Smooth muscle cell (in vitro differentiated cells): Measurements from ENCODE around the gene TBX2. TPM values are rescaled to one million over a fixed set of nuclear protein-coding genes. Genes with fewer than 3 reads are reported as not detected.
A peak's percentile ranks its signal among the peaks of the same experiment; 100 is the strongest.

ENCODE experiments used
- DNase-seq: peaks from one replicate; lab custom pipeline; 2025; ENCODE audit not compliant: unreplicated experiment; lab: John Stamatoyannopoulos, UW
- H2AFZ ChIP-seq: fragments of 200-600 bp; sonication (generic); 2 replicates; pipeline ENCODE4 v1.6.0; 2016; ENCODE audit warnings: antibody characterized with exemption, low read depth, mild to moderate bottlenecking
- H3F3A ChIP-seq: fragments of 200-600 bp; sonication (generic); 2 replicates; pipeline ENCODE4 v1.6.0; 2017; ENCODE audit warnings: antibody characterized with exemption, low read depth
- H3K27ac ChIP-seq: fragments of 200-600 bp; sonication (generic); 2 replicates; pipeline ENCODE4 v1.5.1; 2016; ENCODE audit warnings: low read depth, mild to moderate bottlenecking
- H3K27me3 ChIP-seq: fragments of 200-600 bp; sonication (generic); 2 replicates; pipeline ENCODE4 v1.6.1; 2016; ENCODE audit warnings: low read depth, mild to moderate bottlenecking
- H3K36me3 ChIP-seq: fragments of 200-600 bp; sonication (generic); 2 replicates; pipeline ENCODE4 v1.5.1; 2016; ENCODE audit warnings: low read depth
- H3K4me1 ChIP-seq: fragments of 200-600 bp; sonication (generic); 2 replicates; pipeline ENCODE4 v1.5.1; 2016; ENCODE audit warnings: low read depth
- H3K4me2 ChIP-seq: fragments of 200-600 bp; sonication (generic); 2 replicates; pipeline ENCODE4 v1.6.0; 2016; ENCODE audit warnings: mild to moderate bottlenecking
- H3K4me3 ChIP-seq: fragments of 200-600 bp; sonication (generic); 2 replicates; pipeline ENCODE4 v1.5.1; 2016; ENCODE audit warnings: mild to moderate bottlenecking
- H3K79me2 ChIP-seq: fragments of 200-600 bp; sonication (generic); 2 replicates; pipeline ENCODE4 v1.6.0; 2016; ENCODE audit warnings: low read depth, mild to moderate bottlenecking
- H3K9ac ChIP-seq: fragments of 200-600 bp; sonication (generic); 2 replicates; pipeline ENCODE4 v1.6.0; 2016; ENCODE audit warnings: low read depth
- H3K9me3 ChIP-seq: fragments of 200-600 bp; sonication (generic); replicated peaks from 2 replicates; pipeline ENCODE4 v1.5.1; 2016; ENCODE audit warnings: low read depth
- H4K20me1 ChIP-seq: fragments of 200-600 bp; sonication (generic); 2 replicates; pipeline ENCODE4 v1.6.0; 2016; ENCODE audit warnings: low read depth
- WGBS: methylation state at CpG from one replicate; pipeline ENCODE4 v1.1.7; 2016; ENCODE audit warnings: low lambda C conversion rate; 5-methylcytosine and 5-hydroxymethylcytosine counted together
- polyA plus RNA-seq: library from polyadenylated mRNA; unstranded; fragments of >200 nt; fragmentation: Nextera tagmentation; extraction: Ambion mirVana; gene quantifications from 2 replicates; pipeline ENCODE4 v1.2.1, GENCODE V29; 2016
- total RNA-seq: library from RNA; depleted of rRNA; stranded (reverse); fragments of >200 nt; gene quantifications from 2 replicates; pipeline ENCODE4 v1.2.3, GENCODE V29; 2014
- TF ChIP-seq, protein P1 (sequence below): fragments of 200-600 bp; sonication (generic); IDR thresholded peaks from 2 replicates; pipeline ENCODE4 v1.5.1; 2017; ENCODE audit warnings: borderline replicate concordance, mild to moderate bottlenecking, antibody characterized with exemption; ENCODE audit not compliant: insufficient read depth, poor library complexity, severe bottlenecking

The TBX2 gene
- total and polyA plus RNA-seq, 2 experiments from 2014 or later: 46.7 to 146 TPM

DNA sequence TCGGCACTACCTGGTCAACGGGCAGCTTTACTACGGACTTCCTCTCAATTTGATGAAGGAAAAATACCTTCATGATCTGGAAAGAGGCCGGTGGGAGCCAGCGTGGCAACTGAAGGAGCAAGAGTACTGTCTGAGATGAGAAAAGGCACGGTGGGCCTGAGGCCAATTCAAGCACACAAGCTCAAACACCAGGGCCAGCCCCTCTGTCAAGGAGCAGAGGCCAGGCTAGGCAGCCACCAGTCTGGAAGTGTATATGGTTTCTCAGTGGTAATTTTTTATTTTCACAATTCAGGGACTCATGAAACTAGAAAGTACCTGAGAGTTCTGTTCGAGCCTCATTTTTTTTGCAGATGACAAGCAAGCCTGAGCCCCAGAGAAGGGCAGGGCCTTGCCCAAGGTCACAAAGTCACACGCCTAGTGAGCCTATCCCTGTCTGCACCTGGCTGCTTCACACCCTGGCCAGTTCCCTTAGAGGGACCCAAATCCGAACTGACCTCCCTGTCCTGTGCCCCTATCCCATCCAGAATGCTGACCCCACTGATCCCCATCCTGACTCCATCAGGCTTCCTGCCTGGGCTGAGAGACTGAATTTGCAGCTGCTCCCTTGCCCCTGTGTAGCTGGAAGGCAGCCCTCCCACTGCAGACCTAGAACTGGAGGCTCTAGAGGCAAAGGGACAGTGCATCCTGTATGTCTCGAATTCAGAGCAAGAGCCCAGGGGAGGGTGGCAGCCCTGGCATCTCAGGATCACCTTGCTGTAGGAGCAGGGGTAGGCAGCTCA lies 4.8 kb upstream of the TBX2 start:
- Histone ChIP-seq H3K27me3 (peaks cover 9% of the 10 kb centered on the region), H3K36me3 (no peaks in the 10 kb centered on the region), H3F3A (no peaks in the 10 kb centered on the region), H3K4me3 (no peak overlapping the region), H3K9me3 (no peaks in the 10 kb centered on the region), H3K4me2 (peak overlapping the region; percentile 97), H3K4me1 (peaks cover 32% of the 10 kb centered on the region), H3K79me2 (peaks cover 33% of the 10 kb centered on the region), H2AFZ (no peak overlapping the region), H3K9ac (no peak overlapping the region), H3K27ac (peak overlapping the region; percentile 40), H4K20me1 (peaks cover 8% of the 10 kb centered on the region)
- no peak for DNase-seq
- WGBS: 66% methylated on average over 10 of the region's 10 CpGs
- TF ChIP-seq, protein P1, sequence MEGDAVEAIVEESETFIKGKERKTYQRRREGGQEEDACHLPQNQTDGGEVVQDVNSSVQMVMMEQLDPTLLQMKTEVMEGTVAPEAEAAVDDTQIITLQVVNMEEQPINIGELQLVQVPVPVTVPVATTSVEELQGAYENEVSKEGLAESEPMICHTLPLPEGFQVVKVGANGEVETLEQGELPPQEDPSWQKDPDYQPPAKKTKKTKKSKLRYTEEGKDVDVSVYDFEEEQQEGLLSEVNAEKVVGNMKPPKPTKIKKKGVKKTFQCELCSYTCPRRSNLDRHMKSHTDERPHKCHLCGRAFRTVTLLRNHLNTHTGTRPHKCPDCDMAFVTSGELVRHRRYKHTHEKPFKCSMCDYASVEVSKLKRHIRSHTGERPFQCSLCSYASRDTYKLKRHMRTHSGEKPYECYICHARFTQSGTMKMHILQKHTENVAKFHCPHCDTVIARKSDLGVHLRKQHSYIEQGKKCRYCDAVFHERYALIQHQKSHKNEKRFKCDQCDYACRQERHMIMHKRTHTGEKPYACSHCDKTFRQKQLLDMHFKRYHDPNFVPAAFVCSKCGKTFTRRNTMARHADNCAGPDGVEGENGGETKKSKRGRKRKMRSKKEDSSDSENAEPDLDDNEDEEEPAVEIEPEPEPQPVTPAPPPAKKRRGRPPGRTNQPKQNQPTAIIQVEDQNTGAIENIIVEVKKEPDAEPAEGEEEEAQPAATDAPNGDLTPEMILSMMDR: no peak

DNA sequence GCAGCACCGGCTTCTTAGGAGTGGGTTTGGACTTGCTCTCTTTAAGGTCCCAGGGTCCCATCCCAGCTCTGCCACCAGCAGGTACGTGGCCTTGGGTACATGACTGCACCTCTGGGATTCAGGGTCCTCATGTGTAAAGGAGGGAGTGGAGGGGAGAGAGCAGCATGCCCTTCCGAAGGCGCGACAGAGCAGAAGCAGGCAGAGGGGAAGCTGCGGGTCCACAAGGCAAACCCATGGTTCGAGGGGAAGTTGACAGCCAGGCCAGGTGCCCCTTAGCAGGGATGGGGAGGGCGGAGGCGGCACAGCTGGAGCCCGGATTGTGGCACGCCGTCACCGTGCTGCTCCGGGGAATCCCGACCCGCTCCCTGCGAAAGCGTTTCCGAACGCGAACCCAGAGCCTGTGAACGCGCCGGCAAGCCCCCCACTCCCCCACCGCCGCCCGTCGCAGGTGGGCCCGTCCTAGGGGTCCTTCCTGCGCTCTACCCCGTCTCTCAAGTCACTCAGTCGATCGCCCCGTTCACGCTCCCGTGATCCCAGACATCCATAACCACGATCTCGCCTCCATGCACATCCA lies 4.1 kb upstream of the TBX2 start:
- peaks cover 33% of the 10 kb centered on the region for H3K4me1 ChIP-seq
- H3K79me2 ChIP-seq: peaks cover 36% of the 10 kb centered on the region
- TF ChIP-seq, protein P1: no peak
- H3K4me2 ChIP-seq: peak overlapping the region; percentile 97
- H4K20me1 ChIP-seq: peaks cover 9% of the 10 kb centered on the region
- no peak overlapping the region for H2AFZ ChIP-seq
- no peak overlapping the region for H3K27ac ChIP-seq
- peak overlapping the region; percentile 77 for H3K4me3 ChIP-seq
- no peak overlapping the region for H3K9ac ChIP-seq
- WGBS: 43% methylated on average over 24 of the region's 38 CpGs
- H3K9me3 ChIP-seq: no peaks in the 10 kb centered on the region
- no peaks in the 10 kb centered on the region for H3F3A ChIP-seq
- DNase-seq: no peak
- peaks cover 9% of the 10 kb centered on the region for H3K27me3 ChIP-seq
- no peaks in the 10 kb centered on the region for H3K36me3 ChIP-seq

DNA sequence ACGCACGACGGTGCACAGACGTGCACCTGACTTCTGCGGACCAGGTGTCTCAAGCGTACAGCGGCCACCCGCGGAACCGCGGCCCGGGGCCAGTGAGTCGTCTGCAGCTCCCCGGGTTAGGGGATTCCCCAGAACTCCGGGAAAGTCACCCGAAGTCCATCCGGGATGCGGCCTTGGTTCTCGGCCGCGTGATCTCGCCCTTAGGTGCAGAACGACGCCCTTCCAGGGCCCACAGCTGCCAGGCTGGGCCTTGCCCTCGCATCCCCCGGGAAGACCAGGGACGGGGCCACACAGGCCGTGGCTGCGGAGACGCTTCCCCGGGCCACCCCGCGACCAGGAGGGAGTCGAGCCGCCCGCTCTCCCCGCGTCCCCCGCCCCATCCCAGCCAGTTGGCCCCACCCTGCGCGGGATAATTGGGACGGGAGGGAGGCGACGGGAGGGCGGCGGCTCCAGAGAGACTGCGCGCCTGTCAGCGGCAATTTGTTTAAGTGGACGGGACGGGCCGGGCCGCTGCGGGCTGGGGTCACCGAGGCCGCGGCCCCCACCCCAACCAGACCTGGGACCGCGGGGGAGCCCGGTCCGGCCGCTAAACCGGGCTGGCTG lies 3.6 kb upstream of the TBX2 start:
- Histone ChIP-seq H4K20me1 (peaks cover 15% of the 10 kb centered on the region), H3K4me1 (peaks cover 39% of the 10 kb centered on the region), H3K4me2 (peak overlapping the region; percentile 97), H3K9ac (peak overlapping the region; percentile 19), H3K27ac (peak overlapping the region; percentile 62), H3F3A (no peaks in the 10 kb centered on the region), H3K36me3 (no peaks in the 10 kb centered on the region), H3K79me2 (peaks cover 42% of the 10 kb centered on the region), H3K4me3 (peak overlapping the region; percentile 77), H3K27me3 (peaks cover 9% of the 10 kb centered on the region), H2AFZ (no peak overlapping the region), H3K9me3 (no peaks in the 10 kb centered on the region)
- no peak for DNase-seq
- TF ChIP-seq, protein P1: no peak
- 11% methylated on average over 46 of the region's 63 CpGs for WGBS
